Activated CD8-positive, alpha-beta memory T cell treated with anti-CD3 and anti-CD28 coated beads for 4 hours (primary cell): ENCODE measurements around the gene CFDP1.
A peak's percentile ranks its signal among the peaks of the same experiment; 100 is the strongest.

Experiments used
- DNase-seq, 2 donors: peaks; one replicate each; pipeline ENCODE4 v3.0.0-alpha.2; 2020; ENCODE audit warnings: low read depth in 2 of 2

The CFDP1 gene

DNA sequence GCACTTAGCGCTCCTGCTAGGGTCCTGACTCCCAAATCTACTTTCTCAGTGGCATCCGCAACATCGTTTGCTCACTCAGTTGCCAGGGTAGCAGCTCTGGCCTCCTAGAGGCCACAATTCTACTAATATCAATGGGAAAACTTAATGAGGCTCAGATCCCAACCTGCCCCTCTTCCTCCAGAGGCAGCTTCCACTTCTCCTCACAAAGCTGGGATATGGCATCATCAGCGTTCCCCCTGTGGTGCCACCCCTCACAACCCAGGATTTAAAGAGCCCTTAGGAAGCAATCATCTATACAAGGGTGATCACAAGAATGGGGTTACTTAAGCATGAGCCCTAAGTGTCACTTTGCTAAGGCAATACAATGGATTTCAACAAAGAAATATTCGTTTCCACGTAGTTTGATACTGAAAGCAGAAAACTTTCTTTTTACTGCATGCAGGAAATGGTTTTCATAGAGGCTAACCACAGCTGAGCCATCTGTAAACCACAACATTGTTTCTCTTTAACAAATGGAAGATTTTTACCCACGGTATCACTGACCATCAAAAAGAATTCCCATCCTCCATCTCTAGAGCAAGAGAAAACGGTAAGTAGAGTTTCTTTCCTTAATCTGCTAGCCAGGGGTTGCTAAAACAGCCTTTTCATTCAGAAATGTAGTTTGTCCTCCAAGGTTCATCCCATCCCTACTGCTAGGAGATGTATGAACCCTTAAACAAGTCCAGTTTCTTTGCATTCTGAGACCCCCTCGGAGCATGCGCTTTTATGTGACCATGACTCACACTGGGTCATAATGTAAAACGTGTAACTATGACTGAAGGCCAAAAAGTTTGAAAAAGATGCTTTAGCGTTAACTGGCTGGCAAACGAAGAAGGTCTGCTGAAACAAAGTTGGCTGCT lies 113.5 kb downstream of the CFDP1 start:
- no peak for DNase-seq

DNA sequence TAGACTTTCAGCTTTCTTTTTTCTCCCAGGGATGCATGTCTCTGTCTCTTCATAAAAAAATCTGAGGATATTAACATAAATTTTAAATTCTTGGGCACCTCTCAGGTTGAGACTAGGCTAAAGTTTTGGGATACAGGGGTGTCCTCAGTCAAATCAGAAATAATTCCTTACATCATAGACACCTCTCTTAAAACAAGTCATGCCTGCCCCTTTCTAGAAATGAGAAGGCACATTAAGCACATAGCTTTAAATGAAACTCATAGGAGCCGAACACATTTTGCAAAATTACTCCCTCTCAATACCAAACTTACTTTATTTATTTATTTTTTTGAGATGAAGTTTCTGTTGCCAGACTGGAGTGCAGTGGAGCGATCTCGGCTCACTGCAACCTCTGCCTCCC lies 114.6 kb downstream of the CFDP1 start:
- DNase-seq, result no peak

DNA sequence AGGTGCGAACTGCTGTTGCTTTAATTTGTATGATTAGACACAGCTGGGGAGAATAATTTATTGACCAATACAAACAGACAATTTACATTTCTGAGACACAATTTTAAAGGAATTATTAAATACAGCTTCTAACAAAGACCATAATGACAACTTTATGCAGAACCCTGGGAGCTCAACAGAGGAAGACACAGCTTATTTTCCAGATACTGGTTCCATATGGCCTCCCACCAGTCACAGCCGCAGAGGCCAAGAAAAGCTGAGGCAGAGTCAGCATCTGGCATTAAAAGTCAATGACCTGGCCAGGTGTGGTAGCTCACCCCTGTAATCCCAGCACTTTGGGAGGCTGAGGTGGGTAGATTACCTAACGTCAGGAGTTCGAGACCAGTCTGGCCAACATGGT lies 115.8 kb downstream of the CFDP1 start:
- DNase-seq, result no peak

DNA sequence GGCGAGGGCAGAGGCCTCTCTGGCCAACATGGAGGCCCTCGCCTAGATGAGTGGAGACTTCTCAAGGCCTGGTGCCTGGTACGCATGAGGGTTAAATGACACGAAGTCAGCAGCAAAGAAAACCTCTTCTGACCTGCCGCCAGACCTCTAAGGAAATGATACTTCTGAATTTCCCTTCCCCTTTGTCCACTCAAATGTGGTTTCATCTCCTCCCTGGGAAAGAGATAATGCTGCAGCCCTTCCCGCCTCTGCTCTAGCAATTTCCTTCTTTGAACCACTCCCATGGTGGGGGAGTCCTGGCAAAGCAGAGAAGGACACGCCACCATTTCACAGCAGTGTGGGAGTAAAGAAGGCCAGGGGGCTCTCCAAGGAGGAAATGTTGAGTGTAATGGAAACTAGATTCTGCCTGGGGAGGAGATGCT lies 116.2 kb downstream of the CFDP1 start:
- no peak for DNase-seq

DNA sequence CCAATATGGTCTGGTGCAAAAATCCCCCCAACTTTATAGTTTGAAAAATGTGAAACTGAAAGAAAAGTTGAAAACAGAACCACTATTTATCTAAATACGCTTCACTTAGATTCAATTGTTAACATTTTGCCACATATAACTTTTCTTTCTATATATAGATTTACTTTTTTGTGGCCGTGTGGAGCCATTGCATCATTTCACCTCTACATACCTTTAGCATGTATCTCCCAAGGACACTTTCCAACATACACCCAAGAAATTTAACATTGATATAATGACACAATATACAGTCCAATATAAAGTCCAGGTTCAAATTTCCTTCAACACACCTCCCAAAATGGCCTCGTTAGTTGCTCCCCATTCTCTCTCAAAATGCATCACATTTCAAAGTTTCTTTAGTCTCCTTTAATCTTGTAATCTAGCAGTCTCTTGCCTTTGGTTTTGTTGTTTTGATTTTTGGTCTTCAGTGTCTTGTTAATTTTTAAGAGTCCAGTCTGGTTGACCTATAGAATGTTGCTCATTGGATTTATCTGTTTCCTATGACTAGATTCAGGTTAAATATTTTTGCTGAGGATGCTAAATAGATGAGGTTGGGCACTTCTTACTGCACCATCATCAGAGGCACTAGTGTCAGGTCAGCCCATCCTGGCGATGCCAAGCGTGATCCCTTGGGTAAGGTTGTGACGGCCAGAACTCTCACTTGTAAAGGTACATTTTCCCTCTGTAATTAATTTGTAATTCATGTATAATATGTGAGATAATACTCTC lies 117.6 kb downstream of the CFDP1 start:
- DNase-seq, result no peak

DNA sequence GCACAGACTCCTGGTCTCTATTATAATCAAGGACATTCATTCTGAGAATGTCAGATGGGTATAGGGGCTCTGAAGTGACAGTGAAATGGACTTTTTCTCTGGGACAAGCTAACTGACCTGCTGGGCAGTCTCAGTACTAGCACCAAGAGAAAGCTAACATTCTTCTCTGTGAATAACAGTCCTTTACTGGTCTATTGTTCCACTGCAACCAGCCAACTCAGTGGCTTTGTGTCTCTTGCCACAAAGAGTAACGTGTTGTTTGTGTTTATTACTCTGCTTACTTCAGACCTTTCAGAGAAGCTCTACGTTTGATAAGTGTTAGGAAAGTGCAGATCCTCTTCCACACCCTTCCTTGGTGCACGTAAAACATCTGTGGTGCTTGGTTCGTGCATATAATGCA lies 120.4 kb downstream of the CFDP1 start:
- DNase-seq, result no peak

DNA sequence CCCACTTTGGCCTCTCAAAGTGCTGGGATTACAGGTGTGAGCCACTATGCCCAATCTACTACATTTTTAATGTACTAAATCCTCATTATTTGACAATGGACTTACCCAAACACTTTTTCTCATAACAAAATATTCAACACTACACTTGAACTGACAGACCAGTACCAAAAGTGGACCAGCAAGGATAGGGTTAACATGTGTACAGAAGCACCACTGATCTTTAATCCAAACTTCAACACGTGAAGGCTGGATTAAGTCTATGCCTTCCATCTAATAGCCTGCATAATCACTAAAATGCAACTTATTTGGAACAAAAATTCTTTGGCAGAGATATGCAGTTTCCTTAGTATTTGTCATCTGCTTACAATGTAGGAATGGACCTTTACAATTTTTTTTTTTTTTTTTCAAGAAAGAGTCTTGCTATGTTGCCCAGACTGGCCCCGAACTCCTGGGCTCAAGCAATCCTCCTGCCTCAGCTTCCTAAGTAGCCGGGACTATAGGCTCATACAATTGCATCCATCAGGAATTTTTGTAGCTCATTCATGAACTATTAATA lies 121.8 kb downstream of the CFDP1 start:
- no peak for DNase-seq

DNA sequence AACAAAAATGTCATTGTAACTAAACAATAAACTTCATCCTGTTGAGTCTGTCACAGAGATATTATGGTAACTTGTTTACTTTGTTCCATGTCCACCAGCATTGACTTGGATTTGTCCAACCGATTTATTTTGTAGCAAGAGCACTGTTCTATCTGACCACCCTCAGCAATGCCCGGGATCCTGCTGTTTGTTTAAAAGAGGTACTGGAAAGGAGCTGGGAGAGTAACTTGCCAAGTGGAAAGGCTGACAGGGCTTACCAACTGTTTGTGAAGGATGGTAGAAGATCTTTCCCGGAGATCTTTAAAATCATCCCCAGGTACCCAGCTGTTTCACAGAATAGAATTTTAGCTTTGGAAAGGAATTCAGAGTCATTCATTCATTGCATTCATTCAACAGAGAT lies 122.8 kb downstream of the CFDP1 start:
- no peak for DNase-seq

DNA sequence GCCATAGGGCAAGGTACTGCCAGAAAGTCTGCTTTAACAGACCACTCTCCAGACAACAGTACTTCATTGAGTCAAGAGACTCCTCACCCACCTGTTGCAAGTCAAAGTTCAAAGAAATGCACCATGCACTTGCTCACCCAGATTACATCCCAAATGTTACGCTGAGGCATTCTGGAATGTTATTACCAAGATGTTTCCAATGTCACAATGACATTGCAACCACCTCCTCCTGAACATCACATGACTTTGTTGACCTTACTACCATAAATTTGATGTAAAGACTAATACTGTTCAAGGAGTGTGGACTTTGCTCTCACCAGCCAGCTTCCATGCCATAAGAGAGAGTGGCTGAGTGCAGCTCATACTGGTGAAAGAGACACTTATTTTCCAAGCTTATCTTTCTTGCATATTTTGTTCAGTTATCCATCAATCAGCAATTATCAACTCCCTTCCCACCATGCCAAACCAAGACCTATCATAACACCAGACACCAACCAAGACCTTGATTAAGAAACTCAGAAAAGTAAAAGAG lies 123.3 kb downstream of the CFDP1 start:
- no peak for DNase-seq

DNA sequence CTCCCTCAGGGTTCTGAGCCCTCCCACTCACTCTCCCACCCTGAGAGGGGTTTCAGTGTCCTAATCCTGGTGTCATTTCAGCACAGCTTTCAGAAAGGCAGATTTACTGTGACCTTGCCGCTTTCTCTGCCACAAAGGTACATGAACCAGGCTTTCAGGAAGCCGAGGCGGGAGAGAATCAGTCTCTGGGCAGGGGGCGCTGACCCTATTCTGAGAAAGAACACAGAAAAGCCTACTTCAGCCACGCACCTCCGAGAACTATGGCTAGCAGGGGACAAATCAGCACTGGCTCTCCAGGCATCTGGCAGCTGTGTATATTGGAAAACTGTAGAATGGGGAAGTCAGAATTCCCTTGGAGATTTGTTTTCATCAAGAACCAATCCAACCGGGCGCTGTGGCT lies 124.1 kb downstream of the CFDP1 start:
- DNase-seq, result no peak

DNA sequence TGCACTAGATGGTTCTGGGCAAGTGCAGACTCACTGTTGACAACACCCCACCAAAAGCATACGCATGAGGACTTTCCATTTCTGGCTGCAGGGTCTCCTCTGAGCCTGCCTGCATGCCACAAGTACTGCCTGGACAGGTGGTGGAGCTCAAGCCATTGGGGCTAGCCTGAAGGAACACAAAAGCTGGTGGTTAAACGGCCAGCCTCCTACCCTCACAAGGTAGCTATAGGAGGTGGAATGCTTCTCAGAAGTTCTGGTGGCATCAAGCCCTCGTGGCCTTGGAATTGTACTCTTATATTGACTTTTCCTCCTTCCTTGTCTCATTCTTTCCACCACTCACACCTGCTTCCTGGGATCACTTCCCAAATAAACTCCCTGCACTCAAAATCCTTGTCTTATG lies 125.3 kb downstream of the CFDP1 start:
- DNase-seq, result no peak

DNA sequence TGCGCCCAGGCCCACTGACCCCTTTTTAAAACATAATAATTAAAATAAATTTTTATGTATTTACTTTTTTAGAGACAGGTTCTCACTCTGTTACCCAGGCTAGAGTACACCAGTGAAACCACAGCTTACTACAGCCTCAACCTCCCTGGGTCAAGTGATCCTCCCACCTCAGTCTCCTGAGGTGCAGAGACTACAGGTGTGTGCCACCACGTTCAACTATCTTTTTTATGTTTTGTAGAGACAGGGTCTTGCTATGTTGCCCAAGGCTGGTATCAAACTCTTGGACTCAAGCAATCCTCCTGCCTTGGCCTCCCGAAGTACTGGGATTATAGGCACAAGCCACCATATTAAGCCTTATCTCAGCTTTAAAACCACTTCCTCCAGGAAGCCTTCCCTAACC lies 125.8 kb downstream of the CFDP1 start:
- DNase-seq, result no peak

DNA sequence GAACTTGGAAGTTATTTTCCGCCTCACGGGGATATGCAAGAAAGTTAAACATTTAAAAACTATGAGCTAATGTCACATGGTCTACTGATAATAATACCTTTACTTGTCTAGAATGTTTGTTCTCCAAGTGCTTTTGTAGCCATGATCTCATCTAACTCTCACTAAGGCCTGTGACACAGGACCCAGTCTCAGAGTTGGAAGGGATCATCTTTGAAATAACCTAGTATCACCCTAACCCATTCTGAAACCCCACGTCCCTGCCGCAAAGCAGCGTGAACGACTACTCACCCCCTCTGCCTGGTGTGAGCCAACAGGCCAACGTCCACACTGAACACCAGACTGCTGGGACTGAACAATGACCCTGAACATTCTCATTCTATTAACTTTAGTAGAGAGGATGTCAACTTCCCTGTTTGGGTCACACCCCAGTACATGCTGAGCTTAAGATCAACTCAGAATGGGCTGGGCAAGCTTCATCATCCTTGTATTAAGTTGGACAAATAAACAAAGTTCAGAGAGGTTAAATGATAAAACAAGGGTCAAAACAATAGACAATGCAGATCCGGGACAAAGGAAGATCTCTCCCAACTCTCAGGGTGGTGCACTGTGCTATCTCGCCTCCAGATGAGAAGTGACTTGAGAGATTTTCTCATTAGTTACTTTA lies 127.1 kb downstream of the CFDP1 start:
- no peak for DNase-seq

DNA sequence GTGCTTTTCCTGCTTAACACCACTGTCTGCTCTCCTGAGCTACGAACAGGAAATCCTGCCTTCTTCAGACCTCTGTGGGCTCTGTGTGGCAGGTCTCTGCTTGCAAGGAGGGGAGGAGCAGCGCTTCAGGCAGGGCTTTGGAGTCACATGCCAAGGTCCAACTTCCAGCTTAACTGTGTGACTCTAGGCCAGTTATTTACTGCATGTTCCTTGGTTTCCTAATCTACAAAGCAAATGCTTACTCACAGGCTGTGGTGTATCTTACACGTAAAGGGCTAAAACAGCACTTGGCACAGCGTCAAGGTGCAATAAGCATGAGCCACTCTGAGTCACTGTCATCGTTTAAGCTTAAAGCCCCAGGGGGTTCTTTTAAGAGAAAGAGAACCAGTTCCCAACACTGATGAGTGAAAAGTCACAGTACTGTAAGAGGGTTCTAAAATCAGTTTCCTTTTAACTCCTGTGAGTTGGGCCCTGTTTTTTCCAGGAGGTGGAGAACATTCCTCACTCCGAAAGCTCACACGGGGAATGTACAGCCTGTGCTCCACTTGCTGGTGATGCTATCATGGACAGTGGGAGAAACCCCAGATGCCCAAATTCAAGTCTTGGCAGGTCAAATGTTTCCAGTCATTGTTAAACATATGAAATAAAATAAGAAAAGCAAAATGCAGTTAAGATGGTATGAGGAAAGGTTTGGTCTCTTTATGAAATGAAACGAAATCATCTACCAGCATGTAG lies 127.8 kb downstream of the CFDP1 start:
- peak; percentile 7 to 8 for DNase-seq

DNA sequence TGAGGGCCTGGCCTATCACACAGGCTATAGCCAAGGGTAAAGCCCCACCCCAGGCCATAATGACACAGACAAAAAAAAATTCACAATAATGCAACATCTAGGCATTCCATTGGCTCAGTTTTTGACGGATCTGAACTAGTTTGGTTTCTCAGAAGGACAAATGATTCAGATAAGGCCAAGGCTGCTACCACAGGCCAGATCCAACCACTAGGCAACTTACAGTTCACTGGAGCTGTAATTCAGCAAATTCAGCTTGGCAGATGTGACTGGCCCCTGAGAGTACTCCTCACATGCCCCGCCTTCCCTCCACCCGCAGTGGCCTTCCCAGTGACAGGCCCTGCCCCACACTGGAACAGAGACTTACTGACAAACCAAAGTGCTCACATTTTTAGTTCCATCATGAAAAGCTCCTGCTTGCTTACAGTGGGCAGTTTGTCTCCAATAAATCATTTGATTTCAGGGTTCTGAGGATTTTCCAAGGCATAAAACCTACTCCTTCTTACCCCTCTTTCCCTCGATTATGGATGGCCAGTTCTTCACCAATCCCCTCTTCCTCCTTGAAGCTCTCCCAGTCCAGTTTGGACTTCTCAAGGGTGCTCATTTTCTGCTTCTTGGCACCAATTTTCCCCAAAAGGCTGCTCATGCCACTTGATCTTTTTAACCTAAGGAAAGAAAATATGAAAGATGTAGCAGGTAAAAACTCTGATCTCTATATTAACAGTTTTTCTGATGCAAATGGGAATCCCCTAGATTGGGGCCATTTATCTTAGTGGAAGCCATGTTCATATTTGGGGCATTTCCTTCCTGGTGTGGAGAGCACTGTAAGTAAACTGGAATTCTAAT lies 128.6 kb downstream of the CFDP1 start:
- no peak for DNase-seq

DNA sequence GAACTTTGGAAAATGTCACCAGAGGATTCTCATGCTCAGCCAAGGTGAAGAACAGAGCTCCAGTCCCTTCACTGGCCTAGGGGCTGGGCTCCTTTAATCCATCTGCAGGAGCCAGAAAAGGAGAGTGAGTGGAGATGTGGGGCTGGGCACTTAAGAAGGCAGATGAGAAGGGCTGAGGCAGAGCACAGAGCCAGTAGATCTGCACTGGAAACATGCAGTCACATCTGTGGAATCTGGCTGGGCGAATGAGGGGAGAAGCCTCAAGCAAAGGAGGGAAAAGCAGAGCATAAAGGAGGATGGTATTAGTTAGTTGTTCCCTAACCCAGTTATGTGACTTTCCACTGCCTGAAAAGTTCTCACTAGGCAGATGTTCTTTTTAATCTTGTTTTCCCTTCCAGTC lies 131.5 kb downstream of the CFDP1 start:
- DNase-seq, result no peak

DNA sequence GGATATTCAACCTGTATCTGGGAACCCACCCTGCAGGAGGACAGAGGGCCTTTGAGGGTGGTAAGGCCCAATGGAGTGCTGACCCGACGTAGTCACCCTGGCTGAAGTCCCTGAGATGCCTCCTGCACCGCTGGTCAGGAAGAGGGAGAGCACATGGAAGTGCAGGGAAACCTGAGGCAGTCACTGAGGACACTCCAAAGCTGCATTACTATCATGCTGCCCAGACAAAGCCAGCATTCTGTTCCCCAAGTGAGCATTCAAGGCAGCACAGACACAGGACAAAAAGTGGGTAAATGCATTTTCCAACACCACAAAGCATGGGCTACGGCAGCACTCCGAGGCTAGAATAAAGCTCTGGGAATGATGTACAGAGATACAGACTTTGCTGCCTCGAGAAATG lies 135.0 kb downstream of the CFDP1 start:
- DNase-seq, result no peak

DNA sequence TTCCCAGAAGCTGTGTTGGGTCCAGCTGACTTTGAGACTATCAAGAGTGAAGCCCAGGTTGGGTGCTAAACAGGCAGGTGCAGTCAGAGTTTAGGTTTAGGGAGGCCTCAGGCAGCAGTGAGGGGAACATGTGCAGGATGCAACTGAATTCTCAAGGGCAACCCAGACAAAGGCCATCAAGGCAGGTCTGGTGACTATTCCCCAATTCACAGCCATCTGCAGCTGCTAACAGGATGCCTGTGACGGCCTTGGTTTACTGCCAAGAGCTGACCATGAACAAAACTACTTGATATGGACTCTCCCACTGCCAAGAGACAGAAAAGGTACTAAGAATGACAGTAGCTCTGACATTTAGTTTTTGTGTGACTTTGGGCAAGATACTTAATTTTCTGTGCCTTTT lies 136.7 kb downstream of the CFDP1 start:
- no peak for DNase-seq

DNA sequence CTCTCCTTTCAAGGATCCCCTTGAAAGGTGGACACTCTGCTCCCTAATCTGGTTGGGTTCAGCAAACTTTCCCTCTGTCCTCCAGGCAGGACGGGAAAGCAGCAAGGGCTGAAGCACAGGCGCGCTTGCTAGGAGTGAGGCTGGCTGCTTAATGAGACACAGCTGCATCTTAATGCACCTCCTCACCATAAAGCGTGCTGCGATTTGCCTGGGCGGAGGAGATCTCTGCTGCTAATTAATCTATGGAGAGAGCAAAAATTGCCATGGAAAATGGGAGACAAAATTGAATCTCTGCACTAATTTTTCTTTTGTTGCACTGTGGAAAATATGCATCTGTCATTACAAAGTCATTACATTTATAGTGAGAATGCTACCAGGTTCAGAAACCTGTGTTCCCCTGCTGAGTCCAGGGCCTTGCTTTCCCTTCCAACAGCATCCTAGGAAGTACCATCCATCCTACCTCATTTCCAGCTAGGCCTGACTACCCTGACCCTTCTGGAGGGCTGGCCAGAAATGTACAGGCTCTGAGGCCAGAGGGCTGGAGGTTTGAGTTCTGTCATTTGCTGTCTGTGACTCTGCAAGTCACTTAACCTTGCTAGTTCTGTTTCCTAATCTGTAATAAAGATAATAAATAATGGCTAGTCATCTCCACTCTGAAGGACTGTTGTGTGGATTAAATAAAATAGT lies 138.4 kb downstream of the CFDP1 start:
- no peak for DNase-seq

DNA sequence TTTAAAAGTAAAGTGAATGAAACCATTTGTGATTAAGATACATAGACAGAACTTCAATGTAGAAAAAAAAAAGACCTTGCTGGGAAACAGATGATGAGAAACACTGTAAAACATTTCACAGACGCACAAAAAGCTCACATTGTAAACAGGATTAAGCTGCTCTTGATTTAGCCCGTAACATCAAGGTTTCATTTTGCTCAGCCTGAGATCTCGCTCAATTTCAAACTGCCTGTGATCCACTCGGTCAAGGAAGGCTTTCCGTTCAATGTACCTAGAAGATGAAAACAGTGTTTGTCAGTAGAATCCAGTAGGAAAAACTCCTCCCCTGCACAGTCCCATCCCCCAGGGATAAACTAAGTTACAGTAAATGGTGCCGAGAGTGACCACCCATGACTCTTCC lies 139.5 kb downstream of the CFDP1 start:
- DNase-seq, result no peak
